Parathyroid adenoma (tissue), 2 donors: ENCODE measurements around the gene SDR39U1.

Source experiments
- H2AFZ ChIP-seq: fragments of 300-600 bp; sonication (generic); one replicate; pipeline ENCODE4 v1.7.0; 2017; ENCODE audit warnings: antibody characterized with exemption, mild to moderate bottlenecking
- H3K27ac ChIP-seq: fragments of 300-600 bp; sonication (generic); one replicate; pipeline ENCODE4 v1.7.0; 2017
- H3K27me3 ChIP-seq: fragments of 300-600 bp; sonication (generic); one replicate; pipeline ENCODE4 v1.7.0; 2017; ENCODE audit warnings: low read length; ENCODE audit not compliant: control insufficient read depth, insufficient read depth
- H3K36me3 ChIP-seq: fragments of 300-600 bp; sonication (generic); one replicate; pipeline ENCODE4 v1.7.0; 2017; ENCODE audit warnings: low read length; ENCODE audit not compliant: control insufficient read depth, insufficient read depth
- H3K4me1 ChIP-seq: fragments of 300-600 bp; sonication (generic); one replicate; pipeline ENCODE4 v1.7.0; 2017; ENCODE audit warnings: control low read depth
- H3K4me2 ChIP-seq: fragments of 300-600 bp; sonication (generic); one replicate; pipeline ENCODE4 v1.7.0; 2017; ENCODE audit warnings: low read length
- H3K4me3 ChIP-seq: fragments of 300-600 bp; sonication (generic); one replicate; pipeline ENCODE4 v1.7.0; 2017; ENCODE audit warnings: low read depth, low read length
- H3K79me2 ChIP-seq: fragments of 300-600 bp; sonication (generic); one replicate; pipeline ENCODE4 v1.7.0; 2017; ENCODE audit warnings: control low read depth
- H3K9ac ChIP-seq: fragments of 300-600 bp; sonication (generic); one replicate; pipeline ENCODE4 v1.7.0; 2017; ENCODE audit warnings: mild to moderate bottlenecking
- H3K9me3 ChIP-seq: fragments of 300-600 bp; sonication (generic); one replicate; pipeline ENCODE4 v1.7.0; 2017; ENCODE audit warnings: low read length; ENCODE audit not compliant: control insufficient read depth
- TF ChIP-seq, protein P1 (sequence below): fragments of 300-600 bp; sonication (generic); IDR thresholded peaks from one replicate; pipeline ENCODE4 v1.7.0; 2017; ENCODE audit warnings: antibody characterized with exemption, mild to moderate bottlenecking
- donor health status: primary hyperparathyroidism.

The SDR39U1 gene

DNA sequence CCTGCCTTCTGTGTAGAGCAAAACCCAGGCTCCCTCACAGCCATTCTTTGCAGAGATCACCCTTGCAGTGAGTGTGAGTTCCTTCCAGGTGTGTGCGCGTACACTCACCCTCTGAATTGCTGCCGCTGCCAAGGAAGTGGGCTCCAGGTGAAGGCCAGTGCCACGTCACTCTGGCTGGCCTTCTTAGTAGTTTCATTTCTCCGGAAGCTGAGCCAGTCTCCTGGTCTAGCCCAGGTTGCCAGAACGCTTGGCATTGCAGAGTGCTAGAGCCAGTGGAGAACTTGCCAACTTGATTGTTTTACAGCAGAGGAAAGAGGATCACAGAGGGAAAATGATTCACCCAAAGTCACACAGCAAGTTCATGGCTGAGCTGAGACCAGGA lies 24.1 kb downstream of the SDR39U1 start:
- Histone ChIP-seq H3K27ac (no peak overlapping the region), H3K4me2 (no peak overlapping the region), H3K79me2 (no peaks in the 10 kb centered on the region), H3K4me1 (peaks cover 6% of the 10 kb centered on the region), H3K4me3 (no peak overlapping the region), H2AFZ (peak overlapping the region; percentile 27), H3K9ac (no peak overlapping the region), H3K36me3 (no peaks in the 10 kb centered on the region), H3K27me3 (no peaks in the 10 kb centered on the region), H3K9me3 (no peaks in the 10 kb centered on the region)
- TF ChIP-seq, protein P1, sequence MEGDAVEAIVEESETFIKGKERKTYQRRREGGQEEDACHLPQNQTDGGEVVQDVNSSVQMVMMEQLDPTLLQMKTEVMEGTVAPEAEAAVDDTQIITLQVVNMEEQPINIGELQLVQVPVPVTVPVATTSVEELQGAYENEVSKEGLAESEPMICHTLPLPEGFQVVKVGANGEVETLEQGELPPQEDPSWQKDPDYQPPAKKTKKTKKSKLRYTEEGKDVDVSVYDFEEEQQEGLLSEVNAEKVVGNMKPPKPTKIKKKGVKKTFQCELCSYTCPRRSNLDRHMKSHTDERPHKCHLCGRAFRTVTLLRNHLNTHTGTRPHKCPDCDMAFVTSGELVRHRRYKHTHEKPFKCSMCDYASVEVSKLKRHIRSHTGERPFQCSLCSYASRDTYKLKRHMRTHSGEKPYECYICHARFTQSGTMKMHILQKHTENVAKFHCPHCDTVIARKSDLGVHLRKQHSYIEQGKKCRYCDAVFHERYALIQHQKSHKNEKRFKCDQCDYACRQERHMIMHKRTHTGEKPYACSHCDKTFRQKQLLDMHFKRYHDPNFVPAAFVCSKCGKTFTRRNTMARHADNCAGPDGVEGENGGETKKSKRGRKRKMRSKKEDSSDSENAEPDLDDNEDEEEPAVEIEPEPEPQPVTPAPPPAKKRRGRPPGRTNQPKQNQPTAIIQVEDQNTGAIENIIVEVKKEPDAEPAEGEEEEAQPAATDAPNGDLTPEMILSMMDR, result no peak

DNA sequence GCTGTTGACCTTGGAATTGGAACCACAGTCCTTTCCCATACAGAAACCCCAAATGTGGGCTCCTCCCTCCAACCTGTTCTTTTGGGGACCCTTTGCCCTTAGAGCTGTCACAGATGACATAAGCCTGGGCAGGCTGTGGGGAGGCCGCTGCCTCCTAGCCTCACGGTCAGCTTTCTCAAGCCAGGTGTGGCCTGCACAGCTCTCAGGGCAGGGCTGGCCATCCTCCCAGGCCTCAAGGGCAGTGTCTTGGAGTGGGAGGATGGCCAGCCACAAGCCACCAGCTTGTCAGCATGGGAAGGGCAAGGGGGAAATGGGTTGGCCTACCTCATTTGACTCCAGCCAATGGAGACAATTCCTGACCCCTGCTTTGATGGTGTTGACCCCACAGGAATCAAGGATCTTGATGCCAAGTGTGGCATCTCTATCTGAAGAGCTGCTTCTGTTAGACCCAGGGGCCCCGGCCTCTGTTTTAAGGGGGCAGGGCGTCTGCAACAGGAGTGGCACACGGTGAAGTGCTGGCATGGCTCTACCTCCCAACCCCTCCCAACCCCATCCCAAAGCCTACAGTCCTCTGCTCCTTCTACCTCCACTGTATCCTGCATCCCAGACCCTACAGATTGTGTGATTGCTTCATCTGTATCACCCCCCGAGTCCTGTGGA lies 24.6 kb downstream of the SDR39U1 start:
- H3K9ac ChIP-seq, result no peak overlapping the region
- H3K4me3 ChIP-seq, result no peak overlapping the region
- H3K79me2 ChIP-seq, result no peaks in the 10 kb centered on the region
- no peaks in the 10 kb centered on the region for H3K9me3 ChIP-seq
- TF ChIP-seq, protein P1, result no peak
- H3K4me2 ChIP-seq, result no peak overlapping the region
- H3K4me1 ChIP-seq, result peaks cover 6% of the 10 kb centered on the region
- no peaks in the 10 kb centered on the region for H3K36me3 ChIP-seq
- H2AFZ ChIP-seq, result no peak overlapping the region
- H3K27ac ChIP-seq, result no peak overlapping the region
- H3K27me3 ChIP-seq, result no peaks in the 10 kb centered on the region

GRCh38 chr14:24416932-24417619 lies 25.5 kb downstream of the SDR39U1 start:
- H3K4me3 ChIP-seq, result no peak overlapping the region
- no peaks in the 10 kb centered on the region for H3K9me3 ChIP-seq
- no peaks in the 10 kb centered on the region for H3K27me3 ChIP-seq
- no peak overlapping the region for H3K27ac ChIP-seq
- H2AFZ ChIP-seq, result no peak overlapping the region
- H3K4me1 ChIP-seq, result peaks cover 6% of the 10 kb centered on the region
- TF ChIP-seq, protein P1, result no peak
- H3K4me2 ChIP-seq, result no peak overlapping the region
- no peaks in the 10 kb centered on the region for H3K79me2 ChIP-seq
- no peak overlapping the region for H3K9ac ChIP-seq
- H3K36me3 ChIP-seq, result no peaks in the 10 kb centered on the region

- Histone ChIP-seq H3K27ac (no peak overlapping the region), H3K4me2 (no peak overlapping the region), H3K9me3 (no peaks in the 10 kb centered on the region), H2AFZ (no peak overlapping the region), H3K36me3 (no peaks in the 10 kb centered on the region), H3K27me3 (no peaks in the 10 kb centered on the region), H3K79me2 (no peaks in the 10 kb centered on the region), H3K4me3 (no peak overlapping the region), H3K4me1 (peaks cover 6% of the 10 kb centered on the region), H3K9ac (no peak overlapping the region)
- TF ChIP-seq, protein P1, result no peak
Observed at GRCh38 chr14:24416254-24416931, 26.2 kb downstream of the SDR39U1 start.
